ENCODE measurements around the gene NFATC1.

The NFATC1 gene

DNA sequence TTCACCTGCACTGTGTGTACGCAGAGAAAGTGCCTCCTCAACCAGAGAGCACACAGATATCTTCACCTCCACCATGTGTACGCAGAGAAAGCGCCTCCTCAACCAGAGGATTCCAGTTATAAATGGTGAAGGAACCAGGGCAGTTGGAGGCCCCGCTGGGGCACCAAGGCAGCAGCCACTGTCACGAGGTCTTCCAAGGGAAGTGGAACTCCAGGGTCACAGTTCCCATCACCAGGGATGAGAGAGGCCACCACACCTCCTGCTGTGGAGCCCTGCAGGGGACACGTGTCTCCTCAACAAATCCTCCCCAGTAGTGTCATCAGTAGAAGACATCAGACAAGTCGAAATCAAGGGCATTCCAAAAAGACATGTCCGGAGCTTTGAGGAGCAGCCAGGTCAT is 28.2 kb upstream of the NFATC1 start:
- Histone ChIP-seq H3K27me3 (ENCODE audit: control insufficient read depth, low read length) (no peaks in the 10 kb centered on the region), H3K4me3 (ENCODE audit: low read length) (no peak overlapping the region), H3K4me1 (ENCODE audit: control insufficient read depth, low read length) (no peaks in the 10 kb centered on the region), H3K4me2 (ENCODE audit: low read length) (no peak overlapping the region), H3K79me2 (ENCODE audit: control insufficient read depth, low read length) (no peaks in the 10 kb centered on the region), H3K27ac (ENCODE audit: low read depth, low read length) (no peak overlapping the region), H3K36me3 (ENCODE audit: control insufficient read depth, low read length) (no peaks in the 10 kb centered on the region), H3F3A (ENCODE audit: control insufficient read depth, insufficient read depth) (no peaks in the 10 kb centered on the region), H4K20me1 (ENCODE audit: control insufficient read depth, insufficient read depth, low read depth, low read length) (no peaks in the 10 kb centered on the region), H3K9me2 (replicated peaks; ENCODE audit: control insufficient read depth, low read length) (no peaks in the 10 kb centered on the region), H3K9me3 (ENCODE audit: control insufficient read depth, insufficient read depth, low read length) (no peaks in the 10 kb centered on the region)
- TF ChIP-seq, protein P1, sequence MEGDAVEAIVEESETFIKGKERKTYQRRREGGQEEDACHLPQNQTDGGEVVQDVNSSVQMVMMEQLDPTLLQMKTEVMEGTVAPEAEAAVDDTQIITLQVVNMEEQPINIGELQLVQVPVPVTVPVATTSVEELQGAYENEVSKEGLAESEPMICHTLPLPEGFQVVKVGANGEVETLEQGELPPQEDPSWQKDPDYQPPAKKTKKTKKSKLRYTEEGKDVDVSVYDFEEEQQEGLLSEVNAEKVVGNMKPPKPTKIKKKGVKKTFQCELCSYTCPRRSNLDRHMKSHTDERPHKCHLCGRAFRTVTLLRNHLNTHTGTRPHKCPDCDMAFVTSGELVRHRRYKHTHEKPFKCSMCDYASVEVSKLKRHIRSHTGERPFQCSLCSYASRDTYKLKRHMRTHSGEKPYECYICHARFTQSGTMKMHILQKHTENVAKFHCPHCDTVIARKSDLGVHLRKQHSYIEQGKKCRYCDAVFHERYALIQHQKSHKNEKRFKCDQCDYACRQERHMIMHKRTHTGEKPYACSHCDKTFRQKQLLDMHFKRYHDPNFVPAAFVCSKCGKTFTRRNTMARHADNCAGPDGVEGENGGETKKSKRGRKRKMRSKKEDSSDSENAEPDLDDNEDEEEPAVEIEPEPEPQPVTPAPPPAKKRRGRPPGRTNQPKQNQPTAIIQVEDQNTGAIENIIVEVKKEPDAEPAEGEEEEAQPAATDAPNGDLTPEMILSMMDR (IDR thresholded peaks at IDR 0.05; ENCODE audit: low read depth, low read length, poor library complexity, severe bottlenecking): no peak
- TF ChIP-seq EZH2phosphoT487 (IDR thresholded peaks at IDR 0.05; ENCODE audit: borderline replicate concordance, low read length): no peak

DNA sequence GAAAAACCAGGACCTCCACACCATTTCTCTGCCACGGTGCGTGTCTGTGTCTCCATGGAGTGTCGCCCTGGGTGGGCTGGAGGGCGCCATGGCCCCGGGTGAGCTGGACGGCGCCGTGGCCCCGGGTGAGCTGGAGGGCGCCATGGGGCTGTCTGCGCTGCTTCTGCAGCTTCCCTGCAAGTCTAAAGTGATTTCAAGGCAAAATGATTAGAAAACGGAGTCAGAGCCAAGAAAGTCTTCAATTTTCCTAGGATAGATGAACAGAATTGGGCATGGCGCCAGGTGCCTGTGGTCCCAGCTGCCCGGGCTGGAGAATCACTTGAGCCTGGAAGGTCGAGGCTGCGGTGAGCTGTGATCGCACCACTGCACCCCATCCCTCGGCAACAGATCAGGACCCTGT is 27.7 kb upstream of the NFATC1 start:
- Histone ChIP-seq H3F3A (ENCODE audit: control insufficient read depth, insufficient read depth) (no peaks in the 10 kb centered on the region), H3K4me3 (ENCODE audit: low read length) (no peak overlapping the region), H3K79me2 (ENCODE audit: control insufficient read depth, low read length) (no peaks in the 10 kb centered on the region), H3K27me3 (ENCODE audit: control insufficient read depth, low read length) (no peaks in the 10 kb centered on the region), H3K9me3 (ENCODE audit: control insufficient read depth, insufficient read depth, low read length) (no peaks in the 10 kb centered on the region), H3K9me2 (replicated peaks; ENCODE audit: control insufficient read depth, low read length) (no peaks in the 10 kb centered on the region), H3K36me3 (ENCODE audit: control insufficient read depth, low read length) (no peaks in the 10 kb centered on the region), H3K4me1 (ENCODE audit: control insufficient read depth, low read length) (no peaks in the 10 kb centered on the region), H3K27ac (ENCODE audit: low read depth, low read length) (no peak overlapping the region), H4K20me1 (ENCODE audit: control insufficient read depth, insufficient read depth, low read depth, low read length) (no peaks in the 10 kb centered on the region), H3K4me2 (ENCODE audit: low read length) (no peak overlapping the region)
- TF ChIP-seq, protein P1 (IDR thresholded peaks at IDR 0.05; ENCODE audit: low read depth, low read length, poor library complexity, severe bottlenecking): no peak
- no peak for TF ChIP-seq EZH2phosphoT487 (IDR thresholded peaks at IDR 0.05; ENCODE audit: borderline replicate concordance, low read length)

DNA sequence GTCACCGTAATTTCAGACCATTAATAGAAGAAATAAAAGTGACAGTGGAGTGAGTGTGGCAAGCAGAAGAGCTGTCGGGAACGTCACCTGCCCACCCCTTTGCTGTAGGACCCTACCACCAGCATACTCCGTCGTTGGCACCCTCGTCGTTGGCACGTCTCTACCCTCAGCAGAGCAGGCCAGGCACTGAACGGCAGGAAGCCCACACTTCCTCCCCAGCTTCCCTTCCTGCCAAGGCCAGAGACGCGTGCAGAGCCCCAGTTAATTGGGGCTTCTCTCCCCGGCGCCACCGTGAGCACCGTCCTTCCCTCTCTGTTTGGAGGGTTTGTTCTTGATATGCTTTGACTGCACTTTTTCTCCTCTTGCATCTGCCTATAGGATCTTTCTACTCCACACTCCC is 27.0 kb upstream of the NFATC1 start:
- no peaks in the 10 kb centered on the region for H4K20me1 ChIP-seq (ENCODE audit: control insufficient read depth, insufficient read depth, low read depth, low read length)
- H3K9me3 ChIP-seq (ENCODE audit: control insufficient read depth, insufficient read depth, low read length): no peaks in the 10 kb centered on the region
- no peaks in the 10 kb centered on the region for H3K36me3 ChIP-seq (ENCODE audit: control insufficient read depth, low read length)
- H3K27ac ChIP-seq (ENCODE audit: low read depth, low read length): no peak overlapping the region
- no peak overlapping the region for H3K4me3 ChIP-seq (ENCODE audit: low read length)
- H3K79me2 ChIP-seq (ENCODE audit: control insufficient read depth, low read length): no peaks in the 10 kb centered on the region
- no peaks in the 10 kb centered on the region for H3K4me1 ChIP-seq (ENCODE audit: control insufficient read depth, low read length)
- H3K9me2 ChIP-seq (replicated peaks; ENCODE audit: control insufficient read depth, low read length): no peaks in the 10 kb centered on the region
- no peaks in the 10 kb centered on the region for H3K27me3 ChIP-seq (ENCODE audit: control insufficient read depth, low read length)
- H3F3A ChIP-seq (ENCODE audit: control insufficient read depth, insufficient read depth): no peaks in the 10 kb centered on the region
- no peak for TF ChIP-seq EZH2phosphoT487 (IDR thresholded peaks at IDR 0.05; ENCODE audit: borderline replicate concordance, low read length)
- TF ChIP-seq, protein P1 (IDR thresholded peaks at IDR 0.05; ENCODE audit: low read depth, low read length, poor library complexity, severe bottlenecking): no peak
- H3K4me2 ChIP-seq (ENCODE audit: low read length): no peak overlapping the region
